ENCODE data around the gene LRP11.

Gene LRP11

GRCh38 chr6:149777624-149778023 is 86.5 kb downstream of the LRP11 start:
- DNase-seq, result no peak

GRCh38 chr6:149771925-149772324 is 92.2 kb downstream of the LRP11 start:
- DNase-seq, result no peak

- DNase-seq, result no peak
Observed at GRCh38 chr6:149771185-149771584, 93.0 kb downstream of the LRP11 start.

- no peak for DNase-seq
Observed at GRCh38 chr6:149769676-149770075, 94.5 kb downstream of the LRP11 start.
